ENCODE measurements around the gene RASSF8. TPM values are rescaled to one million over a fixed set of nuclear protein-coding genes. Genes with fewer than 3 reads are reported as not detected.

The RASSF8 gene
- total RNA-seq, 4 donors from 2014 or later: 13.1 to 332 (median 23.5) TPM

DNA sequence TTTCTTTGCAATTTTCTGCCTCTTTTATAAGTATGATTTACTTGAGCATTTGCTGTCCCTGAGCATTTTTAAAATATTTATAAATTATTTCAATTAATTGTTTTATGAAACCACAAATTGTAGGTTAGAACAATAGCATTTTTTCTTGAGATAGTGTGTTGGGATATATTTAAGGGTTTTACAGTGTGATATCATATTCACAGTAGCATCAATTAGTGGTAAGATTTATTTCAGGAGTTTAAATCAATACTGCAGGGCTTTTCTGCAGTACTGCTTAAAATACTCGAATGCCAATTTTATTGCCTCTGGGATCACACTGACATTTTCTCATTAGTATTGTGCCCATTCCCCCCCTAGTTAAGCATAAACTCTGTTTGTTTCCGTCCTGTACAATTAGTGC lies 84.2 kb downstream of the RASSF8 start:
- TF ChIP-seq POLR2AphosphoS5 (IDR thresholded peaks at IDR 0.05): no peak
- TF ChIP-seq POLR2A (IDR thresholded peaks at IDR 0.05): no peak
- TF ChIP-seq, protein P1, sequence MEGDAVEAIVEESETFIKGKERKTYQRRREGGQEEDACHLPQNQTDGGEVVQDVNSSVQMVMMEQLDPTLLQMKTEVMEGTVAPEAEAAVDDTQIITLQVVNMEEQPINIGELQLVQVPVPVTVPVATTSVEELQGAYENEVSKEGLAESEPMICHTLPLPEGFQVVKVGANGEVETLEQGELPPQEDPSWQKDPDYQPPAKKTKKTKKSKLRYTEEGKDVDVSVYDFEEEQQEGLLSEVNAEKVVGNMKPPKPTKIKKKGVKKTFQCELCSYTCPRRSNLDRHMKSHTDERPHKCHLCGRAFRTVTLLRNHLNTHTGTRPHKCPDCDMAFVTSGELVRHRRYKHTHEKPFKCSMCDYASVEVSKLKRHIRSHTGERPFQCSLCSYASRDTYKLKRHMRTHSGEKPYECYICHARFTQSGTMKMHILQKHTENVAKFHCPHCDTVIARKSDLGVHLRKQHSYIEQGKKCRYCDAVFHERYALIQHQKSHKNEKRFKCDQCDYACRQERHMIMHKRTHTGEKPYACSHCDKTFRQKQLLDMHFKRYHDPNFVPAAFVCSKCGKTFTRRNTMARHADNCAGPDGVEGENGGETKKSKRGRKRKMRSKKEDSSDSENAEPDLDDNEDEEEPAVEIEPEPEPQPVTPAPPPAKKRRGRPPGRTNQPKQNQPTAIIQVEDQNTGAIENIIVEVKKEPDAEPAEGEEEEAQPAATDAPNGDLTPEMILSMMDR (IDR thresholded peaks at IDR 0.05): no peak
- TF ChIP-seq EP300 (IDR thresholded peaks at IDR 0.05; ENCODE audit: low read depth): no peak
- 60 to 70% methylated on average over 1 to 2 of the region's 2 CpGs for WGBS, 2 donors (ENCODE audit: low coverage in 1 of 2)
- Histone ChIP-seq H3K27me3 (no peaks in the 10 kb centered on the region), H3K4me1 (peaks cover 0 to 34% (median 7%) of the 10 kb centered on the region in 4 donors), H3K36me3 (no peaks in the 10 kb centered on the region), H3K27ac (no peak overlapping the region), H3K4me3 (no peak overlapping the region), H3K9me3 (no peaks in the 10 kb centered on the region)
- no peak for DNase-seq
- intact Hi-C loops (cut with DNase I; ENCODE audit: low total_unique reads) (no loop called here), in situ Hi-C loops (cut with MboI; ENCODE audit: low pct_ligation_motif_present in 1 of 4, low pct_unique_long_range_greater_than_20kb in 1 of 4, low sequenced_read_pairs in 3 of 4) (loop anchor here in 1 of 4 donors (25.0 kb wide), 1 partner anchor 605 kb away; no protein-coding TSS in a partner anchor)

DNA sequence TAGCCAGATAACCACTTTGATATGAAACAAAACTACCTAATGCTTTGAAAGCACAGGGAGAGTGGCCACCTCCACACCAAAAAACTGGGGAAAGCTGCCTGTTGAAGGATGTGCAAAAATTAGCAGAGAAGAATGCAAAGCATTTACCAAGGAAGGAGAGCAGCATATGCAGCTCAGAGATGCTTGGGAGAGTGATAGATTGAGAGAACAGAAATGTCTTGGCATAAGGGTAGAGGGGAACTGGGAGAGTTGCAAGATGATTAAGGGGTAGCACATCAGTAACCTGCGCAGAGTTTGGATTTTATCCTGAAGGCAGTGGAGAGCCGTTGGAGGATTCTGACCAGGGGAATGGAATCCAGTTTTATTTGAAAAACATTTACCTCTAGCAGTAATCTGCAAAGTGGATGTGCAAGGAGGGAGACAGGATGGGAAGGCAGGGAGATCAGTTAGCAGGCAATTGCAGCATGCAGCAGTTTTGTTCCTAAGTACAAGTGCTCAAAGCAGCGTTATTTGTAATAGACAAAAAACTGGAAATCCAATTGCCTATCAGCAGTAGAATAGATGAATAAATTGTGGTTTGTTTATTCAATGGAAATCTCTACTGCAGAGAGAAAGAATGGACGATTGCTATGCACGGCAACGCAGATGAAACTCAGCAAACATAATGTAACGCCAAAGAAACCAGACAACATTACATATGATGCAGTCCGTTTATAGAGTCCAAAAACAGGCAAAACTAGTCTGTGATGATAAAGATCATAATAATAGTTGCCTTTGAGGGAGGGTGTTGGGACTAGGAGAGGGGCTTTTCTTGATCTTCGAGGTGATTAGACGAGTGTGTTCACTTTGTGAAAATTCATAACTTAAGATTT lies 84.9 kb downstream of the RASSF8 start:
- intact Hi-C loops (cut with DNase I; ENCODE audit: low total_unique reads): no loop called here
- H3K27me3 ChIP-seq: no peaks in the 10 kb centered on the region
- DNase-seq: no peak
- TF ChIP-seq, protein P1 (IDR thresholded peaks at IDR 0.05): no peak
- TF ChIP-seq POLR2A (IDR thresholded peaks at IDR 0.05) (no peak), EP300 (IDR thresholded peaks at IDR 0.05; ENCODE audit: low read depth) (no peak), POLR2AphosphoS5 (IDR thresholded peaks at IDR 0.05) (no peak)
- peaks cover 0 to 28% (median 4%) of the 10 kb centered on the region in 4 donors for H3K4me1 ChIP-seq
- H3K27ac ChIP-seq: no peak overlapping the region
- in situ Hi-C loops (cut with MboI; ENCODE audit: low pct_ligation_motif_present in 1 of 4, low pct_unique_long_range_greater_than_20kb in 1 of 4, low sequenced_read_pairs in 3 of 4): loop anchor here in 1 of 4 donors (25.0 kb wide), 1 partner anchor 606 kb away; no protein-coding TSS in a partner anchor
- no peak overlapping the region for H3K4me3 ChIP-seq
- no peaks in the 10 kb centered on the region for H3K36me3 ChIP-seq
- 49 to 63% methylated on average over 10 of the region's 10 CpGs for WGBS, 2 donors (ENCODE audit: low coverage in 1 of 2)
- no peaks in the 10 kb centered on the region for H3K9me3 ChIP-seq

DNA sequence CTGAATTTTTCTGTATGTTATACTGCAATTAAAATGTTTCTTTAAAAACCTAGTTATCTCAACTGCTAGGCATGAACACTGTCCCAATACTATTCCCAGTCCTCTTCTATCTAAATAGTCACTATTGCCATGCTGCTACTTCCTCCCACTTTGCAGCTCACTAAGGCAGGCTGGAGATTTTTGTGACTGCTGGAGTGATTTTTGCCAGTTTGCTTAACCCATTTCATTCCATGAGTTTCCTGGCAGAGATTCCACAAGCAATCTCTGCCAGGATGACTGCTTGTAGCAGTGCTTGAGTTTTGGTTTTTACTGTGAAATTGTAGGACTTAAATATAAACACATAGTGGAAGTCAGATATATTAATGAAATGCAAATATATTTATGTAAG lies 85.5 kb downstream of the RASSF8 start:
- no peak for DNase-seq
- H3K4me3 ChIP-seq: no peak overlapping the region
- H3K27ac ChIP-seq: no peak overlapping the region
- H3K27me3 ChIP-seq: no peaks in the 10 kb centered on the region
- intact Hi-C loops (cut with DNase I; ENCODE audit: low total_unique reads): no loop called here
- TF ChIP-seq EP300 (IDR thresholded peaks at IDR 0.05; ENCODE audit: low read depth) (no peak), POLR2AphosphoS5 (IDR thresholded peaks at IDR 0.05) (no peak), POLR2A (IDR thresholded peaks at IDR 0.05) (no peak)
- TF ChIP-seq, protein P1 (IDR thresholded peaks at IDR 0.05): no peak
- H3K36me3 ChIP-seq: no peaks in the 10 kb centered on the region
- H3K9me3 ChIP-seq: no peaks in the 10 kb centered on the region
- in situ Hi-C loops (cut with MboI; ENCODE audit: low pct_ligation_motif_present in 1 of 4, low pct_unique_long_range_greater_than_20kb in 1 of 4, low sequenced_read_pairs in 3 of 4): loop anchor here in 1 of 4 donors (25.0 kb wide), 1 partner anchor 607 kb away; no protein-coding TSS in a partner anchor
- peaks cover 0 to 24% (median 4%) of the 10 kb centered on the region in 4 donors for H3K4me1 ChIP-seq

DNA sequence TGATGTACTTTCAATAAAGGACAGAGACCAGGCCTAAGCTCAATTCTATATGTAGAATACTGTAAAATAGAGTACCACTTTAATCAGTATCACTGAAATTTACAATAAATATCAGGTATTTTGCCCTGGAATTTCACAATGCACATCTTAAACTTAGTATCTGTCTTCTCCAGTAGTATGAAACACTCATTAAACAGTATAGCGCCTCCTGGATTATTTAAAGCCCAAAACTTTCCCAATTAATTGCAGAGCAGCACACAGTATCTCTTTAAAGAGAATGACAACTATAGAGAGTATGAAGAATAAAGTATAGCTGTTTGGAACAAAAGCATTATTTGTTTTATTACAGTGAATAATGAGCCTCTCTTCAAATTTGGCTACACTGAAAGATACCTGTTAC lies 86.1 kb downstream of the RASSF8 start:
- no peaks in the 10 kb centered on the region for H3K36me3 ChIP-seq
- in situ Hi-C loops (cut with MboI; ENCODE audit: low pct_ligation_motif_present in 1 of 4, low pct_unique_long_range_greater_than_20kb in 1 of 4, low sequenced_read_pairs in 3 of 4): loop anchor here in 1 of 4 donors (25.0 kb wide), 1 partner anchor 607 kb away; no protein-coding TSS in a partner anchor
- TF ChIP-seq, protein P1 (IDR thresholded peaks at IDR 0.05): no peak
- TF ChIP-seq EP300 (IDR thresholded peaks at IDR 0.05; ENCODE audit: low read depth) (no peak), POLR2A (IDR thresholded peaks at IDR 0.05) (no peak), POLR2AphosphoS5 (IDR thresholded peaks at IDR 0.05) (no peak)
- no peaks in the 10 kb centered on the region for H3K27me3 ChIP-seq
- DNase-seq: no peak
- H3K27ac ChIP-seq: no peak overlapping the region
- no peak overlapping the region for H3K4me3 ChIP-seq
- no peaks in the 10 kb centered on the region for H3K9me3 ChIP-seq
- WGBS, 2 donors (ENCODE audit: low coverage in 1 of 2): 92% methylated on average over 1 of the region's 1 CpG
- intact Hi-C loops (cut with DNase I; ENCODE audit: low total_unique reads): no loop called here
- H3K4me1 ChIP-seq: peaks cover 0 to 23% (median 4%) of the 10 kb centered on the region in 4 donors
